HG03039 (cell line): ENCODE data around the gene FGD3.
"Not testable (repeated sequence)": the region's sequence is repeated elsewhere in the genome, so short reads cannot be mapped to it uniquely, and the experiment has no call there.

Experiments used
- ATAC-seq: cut with Tn5 transposase; IDR thresholded peaks from one replicate; pipeline ENCODE4 v1.9.1; 2021; ENCODE audit warnings: mild to moderate bottlenecking, moderate library complexity; ENCODE audit not compliant: unreplicated experiment

The FGD3 gene

GRCh38 chr9:92947268-92948037 is at the start of gene FGD3:
TSS of gene FGD3 (plus strand) at chr9:92947523. CDS start at chr9:92976257, 28,734 bp downstream.
- ATAC-seq: no peak

- not testable (repeated sequence) for ATAC-seq
Observed at GRCh38 chr9:92905137-92905536, 42.2 kb upstream of the FGD3 start.

- no peak for ATAC-seq
Observed at GRCh38 chr9:92911511-92912475, 35.5 kb upstream of the FGD3 start.

- no peak for ATAC-seq
Observed at GRCh38 chr9:92917176-92917800, 30.0 kb upstream of the FGD3 start.

- no peak for ATAC-seq
Observed at GRCh38 chr9:92920437-92920836, 26.9 kb upstream of the FGD3 start.

- no peak for ATAC-seq
Observed at GRCh38 chr9:92931606-92932005, 15.7 kb upstream of the FGD3 start.

GRCh38 chr9:92934321-92934720 is 13.0 kb upstream of the FGD3 start:
- ATAC-seq: no peak

- ATAC-seq: no peak
Observed at GRCh38 chr9:92938025-92938424, 9.3 kb upstream of the FGD3 start.

- ATAC-seq: no peak
Observed at GRCh38 chr9:92941861-92942260, 5.5 kb upstream of the FGD3 start.

- ATAC-seq: no peak
Observed at GRCh38 chr9:92942688-92943616, 4.4 kb upstream of the FGD3 start.

GRCh38 chr9:92944921-92945320 is 2.4 kb upstream of the FGD3 start:
- ATAC-seq: no peak

- no peak for ATAC-seq
Observed at GRCh38 chr9:92945796-92946195, 1.5 kb upstream of the FGD3 start.

- no peak for ATAC-seq
Observed at GRCh38 chr9:92948038-92948534, 763 bp downstream of the FGD3 start.

GRCh38 chr9:92948632-92949031 is 1.3 kb downstream of the FGD3 start:
- ATAC-seq: no peak

GRCh38 chr9:92949266-92949982 is 2.1 kb downstream of the FGD3 start:
- ATAC-seq: no peak

- no peak for ATAC-seq
Observed at GRCh38 chr9:92950359-92950955, 3.1 kb downstream of the FGD3 start.

- ATAC-seq: no peak
Observed at GRCh38 chr9:92952906-92953610, 5.7 kb downstream of the FGD3 start.

- no peak for ATAC-seq
Observed at GRCh38 chr9:92954049-92954861, 6.9 kb downstream of the FGD3 start.
